ENCODE results near the gene CSF3R. TPM values are rescaled to one million over a fixed set of nuclear protein-coding genes. Genes with fewer than 3 reads are reported as not detected.
"Not testable (repeated sequence)": the region's sequence is repeated elsewhere in the genome, so short reads cannot be mapped to it uniquely, and the experiment has no call there.

CSF3R gene
- total and polyA plus RNA-seq, 4 experiments from 2014 or later: 0.61 to 0.87 TPM; not detected in 2

DNA sequence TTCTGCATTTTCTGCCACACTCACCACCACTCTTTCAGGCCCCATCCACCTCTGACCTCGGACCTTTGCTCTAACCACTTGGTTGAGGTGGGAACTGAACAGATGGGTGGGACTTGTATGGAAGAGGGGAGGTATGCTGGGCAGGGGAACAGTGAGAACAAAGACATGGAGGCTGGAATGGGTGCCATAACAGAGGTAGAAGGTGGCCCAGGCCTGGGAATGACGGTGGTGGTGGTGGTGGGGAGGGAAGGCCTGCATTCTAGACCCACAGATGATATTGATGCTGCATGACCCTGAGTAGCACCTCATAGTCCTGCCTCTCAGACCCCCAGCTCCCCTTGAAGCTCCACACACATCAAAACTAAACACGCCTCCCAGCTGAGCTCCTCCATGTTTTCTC is 5.2 kb upstream of the CSF3R start:
- no peaks in the 10 kb centered on the region for H3K9me3 ChIP-seq (ENCODE audit: control insufficient read depth in 1 of 2, low read length in 2 of 2)
- no peaks in the 10 kb centered on the region for H3K4me1 ChIP-seq (ENCODE audit: insufficient read depth, low read length)
- Mint-ChIP-seq H3K9me3 (no peaks in the 10 kb centered on the region), H3K4me3 (no peak overlapping the region), H3K36me3 (no peaks in the 10 kb centered on the region), H3K4me1 (peaks cover 0 to 2% (median 0%) of the 10 kb centered on the region in 4 donors), H3K27me3 (peaks cover 0 to 4% of the 10 kb centered on the region in 2 donors), H3K27ac (peak overlapping the region in 1 of 7 donors; percentile 52)
- ChIA-PET CTCF (ENCODE audit: partially characterized antibody) (no interaction called here), POLR2A (ENCODE audit: partially characterized antibody) (no interaction called here)
- intact Hi-C loops (cut with micrococcal nuclease): no loop called here
- H3K4me3 ChIP-seq (ENCODE audit: low read length in 2 of 2): no peak overlapping the region
- no peak overlapping the region for H3K27ac ChIP-seq (ENCODE audit: low read depth, low read length)
- H3K27me3 ChIP-seq (ENCODE audit: insufficient read depth, low read length): no peaks in the 10 kb centered on the region
- H3K36me3 ChIP-seq (ENCODE audit: insufficient read depth, low read length): no peaks in the 10 kb centered on the region
- no peak for DNase-seq

DNA sequence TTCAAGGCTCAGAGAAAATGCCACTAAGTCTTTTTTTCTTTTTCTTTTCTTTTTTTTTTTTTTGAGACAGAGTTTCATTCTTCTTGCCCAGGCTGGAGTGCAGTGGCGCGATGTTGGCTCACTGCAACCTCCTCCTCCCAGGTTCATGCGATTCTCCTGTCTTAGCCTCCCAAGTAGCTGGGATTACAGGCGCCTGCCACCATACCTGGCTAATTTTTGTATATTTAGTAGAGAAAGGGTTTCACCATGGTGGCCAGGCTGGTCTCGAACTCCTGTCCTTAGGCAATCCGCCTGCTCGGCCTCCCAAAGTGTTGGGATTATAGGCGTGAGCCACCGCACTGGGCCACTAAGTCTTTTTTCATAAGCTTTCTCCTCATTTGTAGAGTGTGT is 4.6 kb upstream of the CSF3R start:
- CTCF ChIA-PET (ENCODE audit: partially characterized antibody): not testable (repeated sequence)

GRCh38 chr1:36486439-36487335 is 4.0 kb upstream of the CSF3R start:
- H3K27me3 Mint-ChIP-seq: peaks cover 0 to 3% of the 10 kb centered on the region in 2 donors
- Histone ChIP-seq H3K9me3 (ENCODE audit: control insufficient read depth in 1 of 2, low read length in 2 of 2) (no peaks in the 10 kb centered on the region), H3K4me3 (ENCODE audit: low read length in 2 of 2) (no peak overlapping the region), H3K27me3 (ENCODE audit: insufficient read depth, low read length) (no peaks in the 10 kb centered on the region), H3K4me1 (ENCODE audit: insufficient read depth, low read length) (no peaks in the 10 kb centered on the region), H3K27ac (ENCODE audit: low read depth, low read length) (no peak overlapping the region), H3K36me3 (ENCODE audit: insufficient read depth, low read length) (no peaks in the 10 kb centered on the region)
- H3K9me3 Mint-ChIP-seq: no peaks in the 10 kb centered on the region
- intact Hi-C loops (cut with micrococcal nuclease): no loop called here
- no peaks in the 10 kb centered on the region for H3K36me3 Mint-ChIP-seq
- no peak for DNase-seq
- peaks cover 0 to 7% (median 5%) of the 10 kb centered on the region in 4 donors for H3K4me1 Mint-ChIP-seq
- H3K27ac Mint-ChIP-seq: peak overlapping the region in 1 of 7 donors; percentile 1
- CTCF ChIA-PET (ENCODE audit: partially characterized antibody): no interaction called here
- POLR2A ChIA-PET (ENCODE audit: partially characterized antibody): no interaction called here
- no peak overlapping the region for H3K4me3 Mint-ChIP-seq

More for the DNA sequence above, 4.6 kb upstream of the CSF3R start:
- POLR2A ChIA-PET (ENCODE audit: partially characterized antibody); H3K27me3 ChIP-seq (ENCODE audit: insufficient read depth, low read length); H3K4me3 Mint-ChIP-seq; H3K4me1 Mint-ChIP-seq; intact Hi-C loops (cut with micrococcal nuclease); H3K4me1 ChIP-seq (ENCODE audit: insufficient read depth, low read length); H3K9me3 Mint-ChIP-seq; H3K36me3 Mint-ChIP-seq; H3K36me3 ChIP-seq (ENCODE audit: insufficient read depth, low read length); DNase-seq; H3K27ac ChIP-seq (ENCODE audit: low read depth, low read length); H3K9me3 ChIP-seq (ENCODE audit: control insufficient read depth in 1 of 2, low read length in 2 of 2); H3K27me3 Mint-ChIP-seq; H3K4me3 ChIP-seq (ENCODE audit: low read length in 2 of 2): not testable (repeated sequence)
- H3K27ac Mint-ChIP-seq: peak overlapping the region in 1 of 7 donors; percentile 1

- Mint-ChIP-seq H3K9me3 (no peaks in the 10 kb centered on the region), H3K27me3 (peaks cover 0 to 4% of the 10 kb centered on the region in 2 donors), H3K36me3 (no peaks in the 10 kb centered on the region), H3K27ac (no peak overlapping the region), H3K4me1 (peaks cover 0 to 8% (median 5%) of the 10 kb centered on the region in 4 donors), H3K4me3 (no peak overlapping the region)
- no peak overlapping the region for H3K27ac ChIP-seq (ENCODE audit: low read depth, low read length)
- H3K27me3 ChIP-seq (ENCODE audit: insufficient read depth, low read length): no peaks in the 10 kb centered on the region
- H3K4me3 ChIP-seq (ENCODE audit: low read length in 2 of 2): no peak overlapping the region
- intact Hi-C loops (cut with micrococcal nuclease): no loop called here
- DNase-seq: no peak
- no peaks in the 10 kb centered on the region for H3K4me1 ChIP-seq (ENCODE audit: insufficient read depth, low read length)
- ChIA-PET CTCF (ENCODE audit: partially characterized antibody) (no interaction called here), POLR2A (ENCODE audit: partially characterized antibody) (no interaction called here)
- no peaks in the 10 kb centered on the region for H3K9me3 ChIP-seq (ENCODE audit: control insufficient read depth in 1 of 2, low read length in 2 of 2)
- H3K36me3 ChIP-seq (ENCODE audit: insufficient read depth, low read length): no peaks in the 10 kb centered on the region
Measured at GRCh38 chr1:36486093-36486438, 3.4 kb upstream of the CSF3R start.

- no peak overlapping the region for H3K4me3 Mint-ChIP-seq
- Histone ChIP-seq H3K27me3 (ENCODE audit: insufficient read depth, low read length) (no peaks in the 10 kb centered on the region), H3K4me1 (ENCODE audit: insufficient read depth, low read length) (no peaks in the 10 kb centered on the region), H3K9me3 (ENCODE audit: control insufficient read depth in 1 of 2, low read length in 2 of 2) (no peaks in the 10 kb centered on the region), H3K27ac (ENCODE audit: low read depth, low read length) (no peak overlapping the region), H3K36me3 (ENCODE audit: insufficient read depth, low read length) (no peaks in the 10 kb centered on the region), H3K4me3 (ENCODE audit: low read length in 2 of 2) (no peak overlapping the region)
- DNase-seq: no peak
- ChIA-PET CTCF (ENCODE audit: partially characterized antibody) (no interaction called here), POLR2A (ENCODE audit: partially characterized antibody) (no interaction called here)
- intact Hi-C loops (cut with micrococcal nuclease): no loop called here
- H3K9me3 Mint-ChIP-seq: no peaks in the 10 kb centered on the region
- no peaks in the 10 kb centered on the region for H3K36me3 Mint-ChIP-seq
- H3K27me3 Mint-ChIP-seq: peaks cover 3 to 4% of the 10 kb centered on the region in 2 donors
- H3K27ac Mint-ChIP-seq: no peak overlapping the region
- peaks cover 0 to 8% (median 5%) of the 10 kb centered on the region in 4 donors for H3K4me1 Mint-ChIP-seq
Measured at GRCh38 chr1:36484099-36484498, 1.4 kb upstream of the CSF3R start.

DNA sequence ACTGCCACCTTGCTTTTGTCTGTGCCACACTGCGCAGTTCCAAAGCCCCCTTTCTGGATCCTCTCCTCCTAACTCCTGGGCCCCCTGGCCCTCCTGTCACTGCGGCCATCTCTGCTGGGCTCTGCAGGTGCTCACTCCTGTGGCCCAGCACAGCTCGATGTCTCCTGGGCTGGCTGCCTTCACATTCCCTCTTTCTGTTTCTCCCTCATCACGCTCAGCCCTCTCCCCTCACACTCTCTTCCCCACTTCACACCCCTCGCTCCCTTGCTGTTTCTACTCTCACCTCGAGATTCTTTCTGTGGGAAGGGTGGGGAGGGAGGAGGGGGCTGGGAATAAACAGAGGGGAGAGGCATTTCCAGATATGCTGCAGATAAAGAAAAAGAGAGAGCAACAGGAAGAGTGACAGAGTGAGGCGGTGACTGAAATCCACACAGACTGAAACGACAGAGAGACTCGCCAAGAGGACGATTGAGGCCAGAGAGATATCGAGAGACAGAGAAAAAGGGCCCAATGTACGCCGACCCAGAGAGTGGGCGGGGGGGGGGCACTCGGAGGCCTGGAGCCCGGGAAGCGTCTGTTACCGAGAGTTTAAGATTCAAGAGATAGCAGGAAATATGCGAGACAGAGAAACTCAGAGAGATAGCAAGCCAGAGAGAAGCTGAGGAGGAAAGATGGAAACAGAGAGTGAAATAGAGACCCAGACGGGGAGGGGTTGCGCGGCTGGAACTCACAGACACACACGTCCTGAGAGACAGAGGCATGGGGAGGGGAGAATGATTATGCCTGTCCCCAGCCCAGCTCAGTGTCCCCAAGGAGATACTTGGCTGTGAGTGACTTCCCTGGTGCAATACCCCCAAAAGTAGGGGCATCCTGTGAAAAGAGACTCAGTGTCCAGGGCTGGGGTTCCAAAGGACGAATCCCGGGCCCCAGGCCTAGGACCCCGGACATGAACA is 666 bp downstream of the CSF3R start:
- Mint-ChIP-seq H3K27ac (peak overlapping the region in 5 of 7 donors; percentile 42 to 83 (median 62)), H3K4me3 (peak overlapping the region; percentile 3 to 80 (median 62)), H3K4me1 (peaks cover 0 to 8% (median 5%) of the 10 kb centered on the region in 4 donors), H3K36me3 (no peaks in the 10 kb centered on the region), H3K9me3 (no peaks in the 10 kb centered on the region), H3K27me3 (peaks cover 3 to 4% of the 10 kb centered on the region in 2 donors)
- no peak for DNase-seq
- intact Hi-C loops (cut with micrococcal nuclease): no loop called here
- no peak overlapping the region for H3K4me3 ChIP-seq (ENCODE audit: low read length in 2 of 2)
- ChIA-PET POLR2A (ENCODE audit: partially characterized antibody) (no interaction called here), CTCF (ENCODE audit: partially characterized antibody) (interaction anchor here (1.5 kb wide), 1 partner anchor 35 kb away, joined by 4 read pairs; no protein-coding TSS in a partner anchor)
- H3K9me3 ChIP-seq (ENCODE audit: control insufficient read depth in 1 of 2, low read length in 2 of 2): no peaks in the 10 kb centered on the region
- H3K27ac ChIP-seq (ENCODE audit: low read depth, low read length): no peak overlapping the region
- H3K27me3 ChIP-seq (ENCODE audit: insufficient read depth, low read length): no peaks in the 10 kb centered on the region
- H3K4me1 ChIP-seq (ENCODE audit: insufficient read depth, low read length): no peaks in the 10 kb centered on the region
- H3K36me3 ChIP-seq (ENCODE audit: insufficient read depth, low read length): no peaks in the 10 kb centered on the region

DNA sequence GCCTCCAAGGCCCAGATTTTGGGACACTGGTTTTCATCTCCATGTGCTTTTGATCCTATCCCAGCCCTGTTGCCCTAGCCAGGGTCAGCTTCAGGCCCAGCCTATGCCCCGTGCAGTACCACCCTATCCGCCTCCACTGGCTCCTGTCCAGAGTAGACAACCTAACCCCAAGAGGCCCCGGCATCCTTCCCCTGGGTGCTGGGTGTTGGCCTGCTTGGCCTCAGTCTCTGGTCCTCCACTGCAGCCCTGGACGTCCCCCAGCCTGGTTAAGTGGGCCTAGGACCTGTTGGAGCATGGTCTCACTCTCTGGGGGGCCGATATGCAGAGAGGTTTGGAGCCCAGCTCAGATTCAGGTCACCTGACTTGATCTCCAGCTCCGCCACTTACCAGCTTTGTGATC is 1.6 kb downstream of the CSF3R start:
- Histone ChIP-seq H3K4me3 (ENCODE audit: low read length in 2 of 2) (no peak overlapping the region), H3K36me3 (ENCODE audit: insufficient read depth, low read length) (no peaks in the 10 kb centered on the region), H3K9me3 (ENCODE audit: control insufficient read depth in 1 of 2, low read length in 2 of 2) (no peaks in the 10 kb centered on the region), H3K4me1 (ENCODE audit: insufficient read depth, low read length) (no peaks in the 10 kb centered on the region), H3K27me3 (ENCODE audit: insufficient read depth, low read length) (no peaks in the 10 kb centered on the region), H3K27ac (ENCODE audit: low read depth, low read length) (no peak overlapping the region)
- ChIA-PET CTCF (ENCODE audit: partially characterized antibody) (no interaction called here), POLR2A (ENCODE audit: partially characterized antibody) (no interaction called here)
- no peak overlapping the region for H3K27ac Mint-ChIP-seq
- no peaks in the 10 kb centered on the region for H3K9me3 Mint-ChIP-seq
- H3K36me3 Mint-ChIP-seq: no peaks in the 10 kb centered on the region
- H3K27me3 Mint-ChIP-seq: peaks cover 3 to 4% of the 10 kb centered on the region in 2 donors
- intact Hi-C loops (cut with micrococcal nuclease): no loop called here
- no peak for DNase-seq
- peaks cover 0 to 8% (median 5%) of the 10 kb centered on the region in 4 donors for H3K4me1 Mint-ChIP-seq
- no peak overlapping the region for H3K4me3 Mint-ChIP-seq

Measured in CD4-positive, alpha-beta memory T cell (primary cell).